HL-60 (cell line): ENCODE data around the gene PSAP.

Experiments
- DNase-seq, 2 experiments: peaks; one replicate each; pipeline ENCODE4 v3.0.0-alpha.2; 2010 to 2020; ENCODE audit warnings: low read depth in 1 of 2, low spot score in 1 of 2
- H3K27ac ChIP-seq: fragments of 250-450 bp; sonication (Bioruptor Pico); replicated peaks from 2 replicates; pipeline ENCODE4 v1.5.1; 2020; ENCODE audit warnings: mild to moderate bottlenecking, moderate library complexity
- H3K27me3 ChIP-seq: fragments of 250-450 bp; sonication (Bioruptor Pico); 2 replicates; pipeline ENCODE4 v1.5.1; 2021; ENCODE audit warnings: mild to moderate bottlenecking, moderate library complexity; ENCODE audit not compliant: insufficient read depth, poor library complexity, severe bottlenecking
- H3K4me3 ChIP-seq: replicated peaks from 2 replicates; pipeline ENCODE4 v1.5.1; 2011; ENCODE audit warnings: mild to moderate bottlenecking, control low read depth, low read length; ENCODE audit not compliant: insufficient read depth
- CTCF ChIP-seq: IDR thresholded peaks from one replicate; pipeline ENCODE4 v1.5.1; 2011; ENCODE audit warnings: low read length, control low read depth, inconsistent platforms; ENCODE audit not compliant: insufficient read depth
- GABPA ChIP-seq: IDR thresholded peaks from 2 replicates; pipeline ENCODE4 v1.6.1; 2012; ENCODE audit warnings: low read depth
- POLR2AphosphoS5 ChIP-seq: IDR thresholded peaks from 2 replicates; pipeline ENCODE4 v1.6.1; 2012; ENCODE audit warnings: low read depth
- REST ChIP-seq: IDR thresholded peaks from 2 replicates; pipeline ENCODE4 v1.6.1; 2012; ENCODE audit warnings: low read depth; ENCODE audit not compliant: insufficient replicate concordance
- SPI1 ChIP-seq: IDR thresholded peaks from 2 replicates; pipeline ENCODE4 v1.6.1; 2012; ENCODE audit warnings: low read depth, mild to moderate bottlenecking, borderline replicate concordance

Gene PSAP

DNA sequence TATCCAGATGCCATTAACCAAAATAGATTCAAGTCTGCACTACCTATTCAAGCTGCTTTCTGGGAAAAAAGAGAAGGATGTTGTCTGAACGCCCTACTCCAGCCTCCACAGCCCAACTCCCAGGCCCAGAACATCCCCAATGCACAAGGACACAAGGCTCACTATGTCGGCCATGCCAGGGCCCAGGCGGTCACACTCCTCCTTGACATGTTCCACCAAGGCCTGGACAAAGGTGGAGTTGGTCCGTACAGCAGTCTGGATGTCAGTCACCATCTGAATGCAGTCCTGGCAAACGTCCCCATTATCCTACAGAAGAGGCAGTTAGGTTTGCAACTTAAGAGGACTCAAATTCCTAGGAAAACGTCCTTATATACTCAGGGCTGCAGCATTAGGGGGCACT, 23.2 kb downstream of the PSAP start:
- H3K4me3 ChIP-seq: no peak overlapping the region
- no peak for DNase-seq
- H3K27ac ChIP-seq: no peak overlapping the region
- H3K27me3 ChIP-seq: no peaks in the 10 kb centered on the region
- TF ChIP-seq REST: no peak
- TF ChIP-seq POLR2AphosphoS5: no peak
- TF ChIP-seq CTCF: no peak
- TF ChIP-seq GABPA: no peak
- TF ChIP-seq SPI1: no peak

GRCh38 chr10:71825217-71825616, 25.8 kb downstream of the PSAP start:
- Histone ChIP-seq H3K27me3 (no peaks in the 10 kb centered on the region), H3K27ac (no peak overlapping the region), H3K4me3 (no peak overlapping the region)
- no peak for TF ChIP-seq GABPA
- no peak for TF ChIP-seq POLR2AphosphoS5
- no peak for TF ChIP-seq REST
- no peak for TF ChIP-seq SPI1
- no peak for DNase-seq

- DNase-seq: no peak
- TF ChIP-seq REST: no peak
- TF ChIP-seq POLR2AphosphoS5: no peak
- TF ChIP-seq GABPA: no peak
- no peak for TF ChIP-seq SPI1
- TF ChIP-seq CTCF: no peak
- no peaks in the 10 kb centered on the region for H3K27me3 ChIP-seq
- H3K27ac ChIP-seq: no peak overlapping the region
- H3K4me3 ChIP-seq: no peak overlapping the region
Measured at GRCh38 chr10:71824333-71824732, 26.7 kb downstream of the PSAP start.

DNA sequence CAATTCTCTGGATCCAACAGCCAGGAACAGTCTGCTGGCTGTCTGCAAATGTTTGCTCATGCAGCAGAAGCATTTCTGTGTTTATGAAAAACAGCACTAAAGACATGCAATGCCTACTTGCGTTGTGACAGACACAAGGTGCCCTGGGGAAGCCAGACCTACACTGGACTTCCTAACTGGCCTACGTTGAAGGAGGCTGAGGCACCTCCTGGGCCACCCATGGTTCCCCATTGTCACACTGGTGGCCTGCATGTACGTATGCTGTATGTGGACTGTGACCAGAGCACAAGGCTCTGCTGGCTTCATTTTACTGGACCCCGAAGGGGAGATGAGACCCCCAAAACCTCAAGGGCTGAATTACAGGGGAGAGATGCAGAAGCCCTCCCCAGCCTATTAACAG, 27.7 kb downstream of the PSAP start:
- Histone ChIP-seq H3K27me3 (no peaks in the 10 kb centered on the region), H3K4me3 (no peak overlapping the region), H3K27ac (peak overlapping the region; percentile 43; the same call in 1 of the 2 replicates)
- no peak for DNase-seq
- TF ChIP-seq CTCF: no peak
- TF ChIP-seq POLR2AphosphoS5: no peak
- no peak for TF ChIP-seq REST
- no peak for TF ChIP-seq SPI1
- no peak for TF ChIP-seq GABPA
